Thyroid gland (tissue), 4 donors: ENCODE measurements around the gene KMT5C.

Source experiments
- POLR2A ChIP-seq, 2 donors: fragments of 450-650 bp; IDR thresholded peaks; one replicate each; pipeline ENCODE4 v1.6.1; 2017; ENCODE audit warnings: antibody characterized with exemption in 2 of 2, mild to moderate bottlenecking in 2 of 2, moderate library complexity in 1 of 2
- TF ChIP-seq, protein P1 (sequence below), 6 experiments: fragments of 200-600 bp in 3 of 6; fragments of 450-650 bp in 3 of 6; sonication (generic) in 3 of 6; IDR thresholded peaks; one replicate each; pipeline ENCODE4 v1.5.1; 2016 to 2019; ENCODE audit warnings: antibody characterized with exemption in 6 of 6, mild to moderate bottlenecking in 2 of 6, inconsistent platforms in 1 of 6, moderate library complexity in 1 of 6

GRCh38 chr19:55297267-55297666, 42.4 kb upstream of the KMT5C start:
- TF ChIP-seq, protein P1, sequence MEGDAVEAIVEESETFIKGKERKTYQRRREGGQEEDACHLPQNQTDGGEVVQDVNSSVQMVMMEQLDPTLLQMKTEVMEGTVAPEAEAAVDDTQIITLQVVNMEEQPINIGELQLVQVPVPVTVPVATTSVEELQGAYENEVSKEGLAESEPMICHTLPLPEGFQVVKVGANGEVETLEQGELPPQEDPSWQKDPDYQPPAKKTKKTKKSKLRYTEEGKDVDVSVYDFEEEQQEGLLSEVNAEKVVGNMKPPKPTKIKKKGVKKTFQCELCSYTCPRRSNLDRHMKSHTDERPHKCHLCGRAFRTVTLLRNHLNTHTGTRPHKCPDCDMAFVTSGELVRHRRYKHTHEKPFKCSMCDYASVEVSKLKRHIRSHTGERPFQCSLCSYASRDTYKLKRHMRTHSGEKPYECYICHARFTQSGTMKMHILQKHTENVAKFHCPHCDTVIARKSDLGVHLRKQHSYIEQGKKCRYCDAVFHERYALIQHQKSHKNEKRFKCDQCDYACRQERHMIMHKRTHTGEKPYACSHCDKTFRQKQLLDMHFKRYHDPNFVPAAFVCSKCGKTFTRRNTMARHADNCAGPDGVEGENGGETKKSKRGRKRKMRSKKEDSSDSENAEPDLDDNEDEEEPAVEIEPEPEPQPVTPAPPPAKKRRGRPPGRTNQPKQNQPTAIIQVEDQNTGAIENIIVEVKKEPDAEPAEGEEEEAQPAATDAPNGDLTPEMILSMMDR (IDR thresholded peaks at IDR 0.05) = no peak
- no peak for TF ChIP-seq POLR2A (IDR thresholded peaks at IDR 0.05)
